DND-41 (cell line): Measurements from ENCODE around the gene ABLIM2.

Experiments
- ATAC-seq: fragments of 200-7000 bp; cut with Tn5 transposase; 3 replicates; pipeline ENCODE4 v1.9.1; 2021; ENCODE audit warnings: low read depth; ENCODE audit not compliant: insufficient read depth
- DNase-seq: peaks from one replicate; pipeline ENCODE4 v3.0.0-alpha.2; 2020
- H2AFZ ChIP-seq: 2 replicates; pipeline ENCODE4 v1.6.0; 2012; ENCODE audit warnings: low read depth, low read length
- H3K27ac ChIP-seq: 2 replicates; pipeline ENCODE4 v1.5.1; 2012; ENCODE audit warnings: low read length, inconsistent platforms
- H3K27me3 ChIP-seq: fragments of 200-600 bp; sonication (generic); 2 replicates; pipeline ENCODE4 v1.6.0; 2012; ENCODE audit warnings: low read length, mild to moderate bottlenecking, inconsistent platforms; ENCODE audit not compliant: insufficient read depth, poor library complexity
- H3K36me3 ChIP-seq: 2 replicates; pipeline ENCODE4 v1.5.1; 2012; ENCODE audit warnings: low read length, inconsistent platforms; ENCODE audit not compliant: insufficient read depth
- H3K4me1 ChIP-seq: 2 replicates; pipeline ENCODE4 v1.5.1; 2012; ENCODE audit warnings: mild to moderate bottlenecking, low read length; ENCODE audit not compliant: insufficient read depth
- H3K4me2 ChIP-seq: 2 replicates; pipeline ENCODE4 v1.6.0; 2012; ENCODE audit warnings: mild to moderate bottlenecking, moderate library complexity, low read length, inconsistent platforms; ENCODE audit not compliant: insufficient read depth
- H3K4me3 ChIP-seq, 2 experiments: fragments of 200-600 bp in 1 of 2; shearing (Covaris generic) in 1 of 2; 2 replicates each; pipeline ENCODE4 v1.5.1; 2012 to 2016; ENCODE audit warnings: inconsistent platforms in 2 of 2, low read length in 2 of 2, mild to moderate bottlenecking in 2 of 2, low read depth in 1 of 2, moderate library complexity in 1 of 2
- H3K79me2 ChIP-seq: 2 replicates; pipeline ENCODE4 v1.6.0; 2012; ENCODE audit warnings: low read length, inconsistent platforms; ENCODE audit not compliant: insufficient read depth
- H3K9ac ChIP-seq: 2 replicates; pipeline ENCODE4 v1.6.0; 2012; ENCODE audit warnings: low read depth, mild to moderate bottlenecking, inconsistent platforms, low read length, moderate library complexity
- H3K9me3 ChIP-seq: 2 replicates; pipeline ENCODE4 v1.5.1; 2012; ENCODE audit warnings: low read length, moderate library complexity, mild to moderate bottlenecking, inconsistent platforms; ENCODE audit not compliant: insufficient read depth, severe bottlenecking
- H4K20me1 ChIP-seq: 2 replicates; pipeline ENCODE4 v1.6.0; 2012; ENCODE audit warnings: low read length; ENCODE audit not compliant: insufficient read depth
- CTCF ChIP-seq: IDR thresholded peaks from 2 replicates; pipeline ENCODE4 v1.5.1; 2012; ENCODE audit warnings: borderline replicate concordance, low read length, moderate library complexity, mild to moderate bottlenecking; ENCODE audit not compliant: poor library complexity, severe bottlenecking; ENCODE audit errors: extremely low read depth
- EZH2 ChIP-seq: IDR thresholded peaks from 3 replicates; pipeline ENCODE4 v1.6.1; 2012; ENCODE audit warnings: borderline replicate concordance, low read depth, mild to moderate bottlenecking, moderate library complexity, low read length, inconsistent platforms; ENCODE audit not compliant: severe bottlenecking

Gene ABLIM2

GRCh38 chr4:8163436-8164193, 5.0 kb upstream of the ABLIM2 start:
- no peaks in the 10 kb centered on the region for H3K79me2 ChIP-seq
- no peak overlapping the region for H3K9ac ChIP-seq
- no peaks in the 10 kb centered on the region for H3K27me3 ChIP-seq
- H2AFZ ChIP-seq: no peak overlapping the region
- no peak overlapping the region for H3K4me2 ChIP-seq
- peaks cover 15% of the 10 kb centered on the region for H3K4me1 ChIP-seq
- H3K9me3 ChIP-seq: peaks cover 2% of the 10 kb centered on the region
- no peak for DNase-seq
- no peaks in the 10 kb centered on the region for H3K36me3 ChIP-seq
- no peaks in the 10 kb centered on the region for H4K20me1 ChIP-seq
- H3K27ac ChIP-seq: no peak overlapping the region
- TF ChIP-seq EZH2 (no peak), CTCF (no peak)
- ATAC-seq: no peak
- no peak overlapping the region for H3K4me3 ChIP-seq

- Histone ChIP-seq H2AFZ (no peak overlapping the region), H3K36me3 (no peaks in the 10 kb centered on the region), H3K4me1 (peaks cover 21% of the 10 kb centered on the region), H3K27me3 (no peaks in the 10 kb centered on the region), H4K20me1 (no peaks in the 10 kb centered on the region), H3K27ac (no peak overlapping the region), H3K9me3 (no peaks in the 10 kb centered on the region), H3K79me2 (no peaks in the 10 kb centered on the region), H3K4me3 (no peak overlapping the region), H3K4me2 (no peak overlapping the region), H3K9ac (no peak overlapping the region)
- ATAC-seq (no peak), DNase-seq (no peak)
- TF ChIP-seq CTCF (no peak), EZH2 (no peak)
Observed at GRCh38 chr4:8163026-8163425, 4.4 kb upstream of the ABLIM2 start.

GRCh38 chr4:8162625-8163024, 4.0 kb upstream of the ABLIM2 start:
- DNase-seq: no peak

More at GRCh38 chr4:8162625-8163024, 4.0 kb upstream of the ABLIM2 start:
- peaks cover 25% of the 10 kb centered on the region for H3K4me1 ChIP-seq
- H2AFZ ChIP-seq: no peak overlapping the region
- no peak for ATAC-seq
- TF ChIP-seq CTCF (no peak), EZH2 (no peak)
- H3K27me3 ChIP-seq: no peaks in the 10 kb centered on the region
- H3K9ac ChIP-seq: no peak overlapping the region
- H3K79me2 ChIP-seq: no peaks in the 10 kb centered on the region
- no peaks in the 10 kb centered on the region for H4K20me1 ChIP-seq
- H3K4me3 ChIP-seq: no peak overlapping the region
- no peaks in the 10 kb centered on the region for H3K36me3 ChIP-seq
- H3K9me3 ChIP-seq: no peaks in the 10 kb centered on the region
- H3K4me2 ChIP-seq: no peak overlapping the region
- no peak overlapping the region for H3K27ac ChIP-seq
